LNCAP (cell line): ENCODE results near the gene RAMP3.

Experiments used
- CTCF ChIP-seq: fragments of 450-650 bp; IDR thresholded peaks from 2 replicates; pipeline ENCODE4 v1.5.1; 2017; ENCODE audit warnings: mild to moderate bottlenecking

RAMP3 gene

GRCh38 chr7:45133877-45134276 lies 23.7 kb upstream of the RAMP3 start:
- no peak for TF ChIP-seq CTCF

DNA sequence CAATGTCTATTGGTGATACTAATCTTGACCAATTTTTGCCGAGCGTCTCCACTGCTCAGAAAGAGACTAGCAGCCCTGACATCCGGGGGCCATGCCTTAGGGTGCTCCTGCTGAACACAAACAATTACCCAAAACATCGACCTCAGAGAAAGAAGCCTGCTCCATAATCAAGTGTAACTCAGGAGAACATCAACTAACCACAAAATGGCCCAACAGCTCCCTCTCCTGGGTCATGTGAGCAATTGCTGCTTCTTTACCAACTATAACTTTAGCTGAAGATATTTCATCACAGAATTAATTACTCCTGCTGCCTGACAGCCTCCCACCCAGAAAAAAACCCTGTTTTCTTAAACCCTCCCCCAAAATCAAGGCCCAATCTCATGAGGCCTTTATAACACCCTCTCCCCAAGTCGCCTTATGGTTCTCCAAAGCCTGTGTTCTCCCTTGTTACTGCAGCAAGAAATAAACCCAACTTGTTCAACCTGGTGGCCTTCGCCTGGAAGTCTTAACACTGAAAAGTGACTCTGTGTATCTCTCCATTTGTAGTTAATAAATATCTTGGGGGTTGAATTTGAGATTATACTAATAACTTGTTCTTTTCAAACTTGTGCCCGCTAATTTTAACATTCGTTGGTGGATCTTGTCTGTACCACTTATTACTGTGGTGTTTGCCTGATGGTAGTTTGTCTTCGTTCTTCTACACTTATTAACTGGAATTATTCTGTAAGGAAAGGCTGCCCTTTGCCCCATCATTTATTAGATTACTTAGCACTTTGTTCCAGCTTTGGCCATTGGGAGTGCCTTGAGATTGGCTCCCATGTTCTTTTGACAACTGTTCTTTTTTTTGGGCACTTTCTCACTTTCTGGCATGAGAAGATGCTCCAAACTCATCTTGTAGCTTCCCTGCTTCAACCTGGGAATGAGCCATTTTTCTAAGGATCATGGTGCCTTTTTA lies 21.2 kb upstream of the RAMP3 start:
- TF ChIP-seq CTCF, result peak; percentile 83

GRCh38 chr7:45138433-45139267 lies 18.9 kb upstream of the RAMP3 start:
- no peak for TF ChIP-seq CTCF

GRCh38 chr7:45140827-45141226 lies 16.8 kb upstream of the RAMP3 start:
- TF ChIP-seq CTCF, result no peak

GRCh38 chr7:45143616-45144015 lies 14.0 kb upstream of the RAMP3 start:
- no peak for TF ChIP-seq CTCF

- TF ChIP-seq CTCF, result no peak
These were observed 11.7 kb upstream of the RAMP3 start for GRCh38 chr7:45145881-45146280.

GRCh38 chr7:45146531-45147379 lies 10.8 kb upstream of the RAMP3 start:
- TF ChIP-seq CTCF, result no peak
